GM19455 (cell line): ENCODE measurements around the gene PTH2R.

Experiments used
- ATAC-seq: cut with Tn5 transposase; IDR thresholded peaks from one replicate; pipeline ENCODE4 v1.9.1; 2021; ENCODE audit not compliant: unreplicated experiment

PTH2R gene

DNA sequence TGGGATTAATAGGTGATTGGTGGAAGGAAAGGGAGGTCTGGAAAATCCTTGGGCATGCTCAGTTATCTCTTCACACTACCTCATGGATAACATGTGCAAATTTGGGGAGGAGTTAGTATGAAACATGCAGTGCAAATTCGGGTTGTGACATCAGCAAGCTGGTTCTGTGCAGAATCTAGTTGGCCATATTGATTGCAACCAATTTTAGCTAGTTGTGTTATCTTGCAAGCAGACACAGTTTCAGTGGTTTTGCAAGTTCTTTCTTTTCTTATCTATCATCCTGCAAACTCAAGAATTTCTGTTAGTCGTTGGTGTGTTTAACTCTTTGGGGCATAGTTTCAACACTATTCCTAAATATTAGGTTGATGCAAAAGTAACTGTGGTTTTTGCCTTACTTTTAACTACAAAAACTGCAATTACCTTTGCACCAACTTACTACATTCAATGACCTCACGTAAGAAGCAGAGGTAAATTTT, 135.4 kb downstream of the PTH2R start:
- ATAC-seq: no peak

DNA sequence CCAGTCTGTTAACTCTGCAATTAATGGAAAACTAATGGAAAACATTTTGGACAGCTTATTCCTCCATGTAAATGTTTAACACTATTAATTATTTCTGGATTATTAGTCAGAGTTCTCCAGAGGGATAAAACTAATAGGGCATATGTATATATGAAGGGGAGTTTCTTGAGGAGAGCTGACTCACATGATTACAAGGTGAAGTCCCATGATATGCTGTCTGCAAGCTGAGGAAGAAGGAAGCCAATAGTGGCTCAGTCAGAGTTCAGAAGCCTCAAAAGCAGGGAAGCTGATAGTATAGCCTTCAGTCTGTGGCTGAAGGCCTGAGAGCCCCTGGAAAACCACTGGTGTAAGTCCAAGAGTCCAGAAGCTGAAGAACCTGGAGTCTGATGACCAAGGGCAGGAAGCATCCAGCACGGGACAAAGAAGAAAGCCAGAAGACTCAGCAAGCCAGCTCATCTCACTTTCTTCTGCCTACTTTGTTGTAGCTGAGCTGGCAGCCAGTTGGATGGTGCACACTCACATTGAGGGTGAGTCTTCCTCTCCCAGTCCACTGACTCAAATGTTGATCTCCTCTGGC, 136.0 kb downstream of the PTH2R start:
- no peak for ATAC-seq
